GM12891 (cell line): ENCODE data around the gene INMT.

Experiments
- DNase-seq: peaks from one replicate; pipeline ENCODE4 v3.0.0; 2011; ENCODE audit warnings: low spot score; ENCODE audit not compliant: insufficient read length
- FAIRE-seq: peaks from 2 replicates; lab custom pipeline; 2011; peaks lifted over from hg19 to GRCh38; lab: Jason Lieb, UNC
- PAX5 ChIP-seq: IDR thresholded peaks from 2 replicates; pipeline ENCODE4 v1.6.1; 2011; ENCODE audit warnings: low read length, moderate library complexity, mild to moderate bottlenecking; ENCODE audit not compliant: insufficient read depth, severe bottlenecking
- POLR2A ChIP-seq: IDR thresholded peaks from 2 replicates; pipeline ENCODE4 v1.6.1; 2011; ENCODE audit warnings: low read depth, low read length, control low read depth
- POLR2AphosphoS5 ChIP-seq: IDR thresholded peaks from 2 replicates; pipeline ENCODE4 v1.6.1; 2011; ENCODE audit warnings: low read depth, low read length, control low read depth
- POU2F2 ChIP-seq: IDR thresholded peaks from 2 replicates; pipeline ENCODE4 v1.6.1; 2011; ENCODE audit warnings: low read depth, mild to moderate bottlenecking, control low read depth, low read length, moderate library complexity
- SPI1 ChIP-seq: IDR thresholded peaks from 2 replicates; pipeline ENCODE4 v1.6.1; 2011; ENCODE audit warnings: low read depth, low read length, control low read depth
- TAF1 ChIP-seq: IDR thresholded peaks from 2 replicates; pipeline ENCODE4 v1.6.1; 2011; ENCODE audit warnings: low read depth, low read length, control low read depth

The INMT gene

DNA sequence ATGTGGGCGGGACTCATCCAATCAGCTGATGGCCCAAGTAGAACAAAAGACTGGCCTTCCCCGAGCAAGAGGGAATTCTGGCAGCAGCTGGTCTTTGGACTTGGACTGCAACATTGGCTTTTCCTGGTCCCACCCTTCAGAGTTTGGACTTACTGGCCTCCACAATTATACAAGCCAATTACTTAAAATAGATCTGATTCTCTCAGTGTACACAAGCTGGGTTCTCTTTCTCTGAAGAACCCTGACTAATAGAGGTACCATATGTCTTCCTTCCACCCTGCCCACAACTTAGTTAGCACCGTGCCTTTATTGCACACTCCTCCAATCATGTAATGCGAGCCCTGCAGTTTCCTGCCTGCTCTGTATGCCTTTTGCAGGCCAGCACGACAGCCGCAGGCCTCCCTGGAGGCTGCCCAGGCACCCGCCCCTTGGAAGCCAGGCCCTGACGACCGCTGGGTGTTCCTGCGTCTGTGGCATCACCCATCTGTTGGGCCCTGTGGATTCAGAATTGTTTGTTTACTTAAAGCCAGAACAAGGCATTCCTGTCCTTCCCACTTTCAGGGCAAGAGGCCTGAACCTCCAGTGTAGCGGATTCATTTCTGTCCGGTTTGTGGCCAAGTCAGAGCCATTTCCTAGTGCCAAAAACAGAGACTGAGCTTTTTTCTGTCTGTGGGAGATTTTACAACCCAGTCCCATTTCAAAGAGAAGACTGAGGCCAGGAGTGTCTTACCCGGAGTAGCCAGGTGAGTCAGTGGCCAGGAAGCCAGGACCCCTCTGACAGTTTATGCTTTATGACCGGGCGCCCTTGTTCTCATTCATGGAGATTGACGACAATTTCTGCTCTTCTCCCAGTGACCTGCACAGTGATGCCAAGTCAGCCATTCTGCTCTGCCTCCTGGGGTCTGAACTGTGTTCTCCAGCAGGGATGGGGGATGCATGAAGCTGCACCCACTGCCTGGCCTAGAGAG is 968 bp upstream of the INMT start:
- TF ChIP-seq POLR2AphosphoS5: no peak
- TF ChIP-seq TAF1: no peak
- no peak for TF ChIP-seq POU2F2
- TF ChIP-seq POLR2A: no peak
- TF ChIP-seq PAX5: no peak
- TF ChIP-seq SPI1: no peak
- DNase-seq (no peak), FAIRE-seq (no peak)

DNA sequence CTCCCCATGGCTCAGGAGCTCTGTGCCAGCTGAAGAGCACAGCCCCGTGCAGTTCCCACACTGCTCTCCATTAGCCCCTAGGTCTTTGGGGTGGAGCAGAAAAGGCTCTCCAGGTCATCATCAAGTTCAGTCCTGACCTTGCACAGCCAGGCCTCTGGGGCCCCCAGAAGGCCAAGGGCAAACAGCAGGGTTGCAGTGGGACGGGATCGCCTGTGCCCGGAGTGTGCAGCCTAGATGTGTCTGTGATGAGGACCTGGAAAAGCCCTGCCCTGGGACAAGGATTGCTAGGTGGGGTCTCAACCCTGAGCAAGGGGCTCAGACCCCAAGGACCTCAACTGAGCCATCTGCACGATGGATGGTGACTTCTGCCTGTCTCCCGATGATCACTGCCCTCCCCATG is 549 bp downstream of the INMT start:
- FAIRE-seq: no peak
- DNase-seq: no peak
- TF ChIP-seq POU2F2 (no peak), SPI1 (no peak), TAF1 (no peak), PAX5 (no peak), POLR2AphosphoS5 (no peak), POLR2A (no peak)

DNA sequence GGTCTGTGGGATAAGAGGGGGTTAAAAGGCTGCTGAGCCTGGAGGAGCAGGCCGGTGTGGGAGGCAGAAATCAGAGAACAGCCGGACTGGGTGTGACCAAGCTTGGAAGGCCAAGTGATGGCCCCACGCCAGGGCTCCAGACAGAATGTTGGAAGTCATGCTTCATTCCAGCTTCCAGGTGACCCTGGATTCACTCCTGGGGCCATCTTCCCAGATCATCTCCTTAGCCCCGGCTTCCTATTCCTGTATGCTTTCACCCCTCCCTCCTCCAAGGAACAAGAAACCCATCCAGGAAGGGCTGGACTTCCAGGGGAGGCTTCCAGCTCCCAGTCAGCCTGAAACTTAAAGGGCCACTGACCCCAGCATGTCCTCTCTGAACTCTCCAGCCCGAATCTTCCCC is 1.0 kb downstream of the INMT start:
- FAIRE-seq (no peak), DNase-seq (no peak)

DNA sequence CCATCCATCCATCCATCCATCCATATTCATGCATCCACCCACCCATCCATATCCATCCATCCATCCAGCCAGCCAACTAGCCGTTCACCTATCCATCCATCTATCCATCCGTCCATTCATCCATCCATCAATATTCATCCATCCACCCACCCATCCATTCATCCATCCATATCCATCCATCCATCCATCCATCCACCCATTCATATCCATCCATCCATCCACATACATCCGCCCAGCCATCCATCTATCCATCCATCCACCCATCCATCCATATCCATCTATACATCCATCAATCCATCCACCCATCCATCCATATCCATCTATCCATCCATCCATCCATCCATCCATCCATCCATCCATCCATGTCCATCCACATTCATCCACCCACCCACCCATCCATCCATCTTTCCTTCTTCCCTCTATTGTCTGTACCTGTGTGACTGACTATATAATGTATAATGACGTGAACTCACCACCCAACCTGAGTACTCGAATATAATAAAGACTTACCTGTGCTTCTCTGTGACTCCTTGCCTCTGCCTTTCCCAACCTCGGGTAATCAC is 2.5 kb downstream of the INMT start:
- TF ChIP-seq POU2F2 (no peak), PAX5 (no peak), SPI1 (no peak), POLR2AphosphoS5 (no peak), TAF1 (no peak), POLR2A (no peak)
- FAIRE-seq: no peak
- DNase-seq: no peak

More for the DNA sequence above, 1.0 kb downstream of the INMT start:
- no peak for TF ChIP-seq POU2F2
- no peak for TF ChIP-seq POLR2A
- no peak for TF ChIP-seq PAX5
- no peak for TF ChIP-seq TAF1
- TF ChIP-seq SPI1: no peak
- no peak for TF ChIP-seq POLR2AphosphoS5

DNA sequence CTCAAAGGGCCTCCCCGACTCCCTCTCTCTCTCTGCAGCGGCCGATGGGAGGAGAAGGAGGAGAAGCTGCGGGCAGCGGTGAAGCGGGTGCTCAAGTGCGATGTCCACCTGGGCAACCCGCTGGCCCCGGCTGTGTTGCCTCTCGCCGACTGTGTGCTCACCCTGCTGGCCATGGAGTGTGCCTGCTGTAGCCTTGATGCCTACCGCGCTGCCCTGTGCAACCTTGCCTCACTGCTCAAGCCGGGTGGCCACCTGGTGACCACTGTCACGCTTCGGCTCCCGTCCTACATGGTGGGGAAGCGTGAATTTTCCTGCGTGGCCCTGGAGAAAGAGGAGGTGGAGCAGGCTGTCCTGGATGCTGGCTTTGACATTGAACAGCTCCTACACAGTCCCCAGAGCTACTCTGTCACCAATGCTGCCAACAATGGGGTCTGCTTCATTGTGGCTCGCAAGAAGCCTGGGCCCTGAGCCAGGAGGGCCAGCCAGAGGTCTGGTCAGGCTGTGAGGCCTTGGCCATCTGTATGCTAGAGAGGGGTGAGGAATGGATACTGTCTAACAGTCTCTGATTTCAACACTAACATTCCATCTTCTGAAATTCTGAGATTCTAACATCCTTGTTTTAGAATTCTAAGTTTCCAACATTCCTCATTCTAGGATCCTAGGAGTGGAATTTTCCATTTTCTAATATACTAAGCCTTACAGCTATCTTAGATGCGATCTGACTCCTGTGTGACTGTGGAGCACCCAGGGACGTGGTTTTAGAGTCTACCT is 3.6 kb downstream of the INMT start:
- no peak for DNase-seq
- TF ChIP-seq SPI1 (no peak), POLR2AphosphoS5 (no peak), POU2F2 (no peak), PAX5 (no peak), POLR2A (no peak), TAF1 (no peak)
- no peak for FAIRE-seq

DNA sequence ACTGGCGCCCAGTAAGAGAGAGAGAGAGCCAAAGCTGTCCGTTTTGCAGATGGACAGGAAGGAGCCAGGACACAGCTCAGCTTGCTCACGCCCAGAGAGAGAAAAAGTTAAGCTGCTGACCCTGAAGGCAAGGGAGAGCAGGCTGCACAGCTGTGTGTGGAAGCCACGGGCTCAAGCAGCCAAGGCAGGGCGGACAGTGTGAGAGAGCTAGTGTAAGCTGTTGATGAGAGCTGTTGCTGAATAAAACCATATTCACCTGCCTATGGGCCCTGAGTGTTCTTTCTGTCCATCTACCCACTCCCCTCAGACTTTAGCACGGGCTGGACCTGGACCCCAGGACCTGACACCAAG is 5.4 kb downstream of the INMT start:
- no peak for TF ChIP-seq POLR2AphosphoS5
- TF ChIP-seq SPI1: no peak
- TF ChIP-seq TAF1: no peak
- TF ChIP-seq POU2F2: no peak
- no peak for DNase-seq
- no peak for FAIRE-seq

DNA sequence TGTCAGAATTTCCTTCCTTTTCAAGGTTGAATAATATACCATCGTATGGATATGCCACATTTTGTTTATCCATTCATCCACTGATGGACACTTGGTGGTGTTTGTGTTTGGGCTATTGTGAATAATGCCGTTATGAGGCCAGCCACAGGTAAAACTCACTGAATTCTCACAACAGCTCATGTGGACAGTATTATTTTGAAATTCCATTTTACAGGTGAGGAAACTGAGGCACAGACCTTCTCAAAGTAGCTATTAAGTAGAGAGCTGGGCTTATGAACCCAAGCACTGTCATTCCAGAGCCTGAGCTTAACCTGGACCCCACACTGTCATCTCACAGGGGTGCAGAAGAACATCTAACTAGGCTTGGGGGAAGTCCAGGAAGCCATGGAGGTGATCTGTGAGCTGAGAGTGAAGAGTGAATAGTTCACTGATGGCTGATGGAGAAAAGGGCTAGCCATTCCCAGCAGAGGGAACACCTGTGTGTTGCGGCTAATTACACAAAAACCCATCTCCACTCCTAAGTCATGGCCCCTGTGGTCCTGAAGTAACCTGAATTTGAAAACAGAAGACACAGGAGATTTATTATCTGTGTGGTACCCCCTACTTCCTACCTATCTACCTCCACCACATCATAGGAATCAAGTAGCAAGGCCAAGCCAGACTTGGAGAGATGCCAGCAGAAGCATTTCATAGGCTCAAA is 8.7 kb downstream of the INMT start:
- FAIRE-seq (peak; percentile 13), DNase-seq (no peak)
- TF ChIP-seq PAX5 (no peak), POLR2A (no peak), POU2F2 (no peak)

DNA sequence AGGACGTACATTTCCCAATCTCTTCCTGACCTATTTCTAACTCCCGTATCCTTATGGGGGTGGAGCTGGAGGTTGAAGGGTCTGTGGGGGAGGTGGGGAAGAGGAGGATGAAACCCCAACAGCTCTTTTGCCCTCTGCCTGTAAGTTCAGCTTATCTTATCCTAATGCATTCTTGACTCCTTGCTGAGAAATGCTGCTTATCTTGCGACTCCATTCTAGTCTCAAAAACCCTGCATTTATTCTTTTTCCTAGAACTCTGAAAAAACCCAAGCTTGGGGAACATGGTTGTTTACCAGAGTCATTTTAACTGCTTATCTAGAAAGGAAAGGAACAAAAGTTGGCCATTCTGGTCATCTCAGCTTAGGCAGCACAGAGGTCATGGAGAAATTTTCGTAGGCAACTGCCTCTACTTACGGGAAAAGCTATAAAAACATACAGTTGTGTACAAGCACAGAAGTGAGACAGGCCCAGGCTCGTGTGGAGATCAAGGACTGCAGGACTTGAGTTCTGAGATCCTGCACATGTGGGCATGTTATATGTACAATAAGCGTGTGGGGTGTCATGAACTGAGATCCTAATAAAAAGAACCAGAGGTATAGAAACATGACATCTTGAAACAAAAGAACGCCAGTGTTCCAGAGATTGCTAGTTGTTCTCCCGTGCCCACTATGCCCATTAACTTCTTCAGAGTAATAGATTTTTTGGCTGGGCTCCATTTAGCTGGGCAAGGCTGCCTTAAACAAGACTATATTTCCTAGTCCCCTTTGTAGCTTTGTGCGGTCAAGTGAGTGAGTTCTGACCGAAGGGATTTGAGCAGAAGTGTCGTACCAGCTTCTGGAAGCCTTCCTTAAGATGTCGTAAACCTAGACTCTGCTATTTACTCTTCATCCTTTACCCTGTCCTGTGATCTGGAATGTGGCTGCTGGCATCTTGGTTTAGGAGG is 9.6 kb downstream of the INMT start:
- TF ChIP-seq POLR2AphosphoS5 (no peak), TAF1 (no peak), PAX5 (no peak), SPI1 (no peak), POU2F2 (no peak), POLR2A (no peak)
- FAIRE-seq (no peak), DNase-seq (no peak)
